Liver (tissue), 9 donors: ENCODE data around the gene VEPH1. TPM values are rescaled to one million over a fixed set of nuclear protein-coding genes. Genes with fewer than 3 reads are reported as not detected.

ENCODE experiments used
- DNase-seq: peaks from one replicate; pipeline ENCODE4 v3.0.0-alpha.2; 2017; ENCODE audit warnings: low spot score
- H3K27ac ChIP-seq, 2 donors: one replicate each; pipeline ENCODE4 v1.7.0; 2013; ENCODE audit warnings: inconsistent platforms in 2 of 2, low read length in 2 of 2, control low read depth in 1 of 2, low read depth in 1 of 2, mild to moderate bottlenecking in 1 of 2
- H3K27me3 ChIP-seq, 4 donors: one replicate each; pipeline versions ENCODE4 v1.6.1 to v1.7.0; 2013; ENCODE audit warnings: low read length in 3 of 4, inconsistent platforms in 1 of 4, mild to moderate bottlenecking in 1 of 4, moderate library complexity in 1 of 4; ENCODE audit not compliant: control insufficient read depth in 4 of 4, insufficient read depth in 4 of 4
- H3K36me3 ChIP-seq, 4 donors: one replicate each; pipeline versions ENCODE4 v1.6.1 to v1.7.0; 2013; ENCODE audit warnings: low read length in 3 of 4, mild to moderate bottlenecking in 3 of 4, low read depth in 1 of 4, moderate library complexity in 1 of 4; ENCODE audit not compliant: control insufficient read depth in 4 of 4, insufficient read depth in 3 of 4
- H3K4me1 ChIP-seq, 4 donors: one replicate each; pipeline versions ENCODE4 v1.6.1 to v1.7.0; 2013; ENCODE audit warnings: low read length in 3 of 4, mild to moderate bottlenecking in 3 of 4, moderate library complexity in 1 of 4; ENCODE audit not compliant: control insufficient read depth in 4 of 4, insufficient read depth in 4 of 4
- H3K4me3 ChIP-seq, 3 donors: one replicate each; pipeline versions ENCODE4 v1.6.1 to v1.7.0; 2013; ENCODE audit warnings: low read length in 3 of 3, control low read depth in 1 of 3, low read depth in 1 of 3, mild to moderate bottlenecking in 1 of 3
- H3K9ac ChIP-seq, 2 donors: one replicate each; pipeline ENCODE4 v1.7.0; 2013; ENCODE audit warnings: low read length in 2 of 2, mild to moderate bottlenecking in 2 of 2, moderate library complexity in 2 of 2, control low read depth in 1 of 2, low read depth in 1 of 2
- H3K9me3 ChIP-seq, 4 donors: one replicate each; pipeline versions ENCODE4 v1.6.1 to v1.7.0; 2013; ENCODE audit warnings: low read length in 3 of 4; ENCODE audit not compliant: control insufficient read depth in 4 of 4
- CTCF ChIP-seq: fragments of 150-350 bp; IDR thresholded peaks from 2 replicates; pipeline ENCODE4 v1.5.1; 2017; ENCODE audit warnings: improper control_type of control experiment, low read depth, low read length; ENCODE audit not compliant: missing input control
- EGR1 ChIP-seq, 2 donors: IDR thresholded peaks; 2 replicates each; pipeline ENCODE4 v1.6.1; 2016 to 2018; ENCODE audit warnings: antibody characterized with exemption in 2 of 2, low read depth in 2 of 2
- FOXA1 ChIP-seq: IDR thresholded peaks from 2 replicates; pipeline ENCODE4 v1.6.1; 2016; ENCODE audit warnings: antibody characterized with exemption
- FOXA2 ChIP-seq: IDR thresholded peaks from 2 replicates; pipeline ENCODE4 v1.6.1; 2016; ENCODE audit warnings: antibody characterized with exemption
- GABPA ChIP-seq, 2 donors: IDR thresholded peaks in 1 of 2; conservative IDR thresholded peaks in 1 of 2; 2 replicates each; pipeline ENCODE4 v1.6.1; 2016; ENCODE audit warnings: antibody characterized with exemption in 2 of 2, mild to moderate bottlenecking in 1 of 2, moderate library complexity in 1 of 2
- HNF4A ChIP-seq, 2 donors: conservative IDR thresholded peaks; 2 replicates each; pipeline ENCODE4 v1.6.1; 2016; ENCODE audit warnings: antibody characterized with exemption in 2 of 2, mild to moderate bottlenecking in 2 of 2
- HNF4G ChIP-seq: IDR thresholded peaks from 2 replicates; pipeline ENCODE4 v1.6.1; 2016; ENCODE audit warnings: antibody characterized with exemption
- JUND ChIP-seq, 2 donors: IDR thresholded peaks; 2 replicates each; pipeline ENCODE4 v1.6.1; 2016; ENCODE audit warnings: antibody characterized with exemption in 2 of 2
- MAX ChIP-seq: IDR thresholded peaks from 2 replicates; pipeline ENCODE4 v1.6.1; 2016; ENCODE audit warnings: antibody characterized with exemption
- NR2F2 ChIP-seq: IDR thresholded peaks from 2 replicates; pipeline ENCODE4 v1.6.1; 2016; ENCODE audit warnings: antibody characterized with exemption
- RAD21 ChIP-seq, 2 donors: IDR thresholded peaks; 2 replicates each; pipeline ENCODE4 v1.6.1; 2016; ENCODE audit warnings: antibody characterized with exemption in 2 of 2, mild to moderate bottlenecking in 2 of 2
- REST ChIP-seq: IDR thresholded peaks from 2 replicates; pipeline ENCODE4 v1.6.1; 2016; ENCODE audit warnings: antibody characterized with exemption, mild to moderate bottlenecking
- RXRA ChIP-seq, 2 donors: IDR thresholded peaks; 2 replicates each; pipeline ENCODE4 v1.6.1; 2017 to 2018; ENCODE audit warnings: antibody characterized with exemption in 2 of 2, mild to moderate bottlenecking in 1 of 2
- SP1 ChIP-seq: IDR thresholded peaks from 2 replicates; pipeline ENCODE4 v1.6.1; 2018; ENCODE audit warnings: antibody characterized with exemption, mild to moderate bottlenecking
- TAF1 ChIP-seq: conservative IDR thresholded peaks from 2 replicates; pipeline ENCODE4 v1.6.1; 2016; ENCODE audit warnings: antibody characterized with exemption, mild to moderate bottlenecking
- YY1 ChIP-seq: IDR thresholded peaks from 2 replicates; pipeline ENCODE4 v1.6.1; 2016; ENCODE audit warnings: antibody characterized with exemption, mild to moderate bottlenecking
- ZBTB33 ChIP-seq: IDR thresholded peaks from 2 replicates; pipeline ENCODE4 v1.6.1; 2016; ENCODE audit warnings: antibody characterized with exemption
- WGBS: extraction: QIAGEN DNeasy Blood & Tissue Kit; methylation state at CpG from one replicate; pipeline ENCODE4 v1.1.7; 2013; 5-methylcytosine and 5-hydroxymethylcytosine counted together
- polyA plus RNA-seq, 2 donors: library from polyadenylated mRNA; stranded (reverse) in 1 of 2; unstranded in 1 of 2; fragments of 200-250 nt in 1 of 2; fragments of >200 nt in 1 of 2; fragmentation: Nextera tagmentation in 1 of 2; extraction: Ambion mirVana in 1 of 2; gene quantifications; one replicate each; pipeline versions ENCODE4 v1.2.1 to v1.2.3, GENCODE V29; 2013 to 2015
- total RNA-seq, 2 donors: library from RNA; depleted of rRNA; stranded (reverse); fragments of >200 nt; gene quantifications; one replicate each; pipeline ENCODE4 v1.2.3, GENCODE V29; 2014
- donor health status: healthy.
- donor health status: healthy.
- donor health status: healthy.
- donor health status: healthy.
- donor health status: healthy.

The VEPH1 gene
- total and polyA plus RNA-seq, 4 donors, result 0.60 to 3.3 (median 1.2) TPM

- TF ChIP-seq HNF4G, result no peak
- no peak for TF ChIP-seq TAF1
- no peak for TF ChIP-seq MAX
- TF ChIP-seq JUND (IDR thresholded peaks at IDR 0.05), result no peak
- TF ChIP-seq FOXA1, result no peak
- TF ChIP-seq YY1, result no peak
- no peaks in the 10 kb centered on the region for H3K9me3 ChIP-seq
- WGBS, result 73% methylated on average over 1 of the region's 1 CpG
Measured at GRCh38 chr3:157513585-157513984, 10.4 kb upstream of the VEPH1 start.

GRCh38 chr3:157512534-157512933, 9.3 kb upstream of the VEPH1 start:
- Histone ChIP-seq H3K4me1 (no peaks in the 10 kb centered on the region), H3K27me3 (peaks cover 0 to 4% (median 0%) of the 10 kb centered on the region in 4 donors), H3K27ac (no peak overlapping the region), H3K9me3 (no peaks in the 10 kb centered on the region), H3K4me3 (no peak overlapping the region), H3K36me3 (no peaks in the 10 kb centered on the region), H3K9ac (no peak overlapping the region)
- WGBS, result 84% methylated on average over 5 of the region's 5 CpGs
- no peak for TF ChIP-seq RXRA (IDR thresholded peaks at IDR 0.05)
- TF ChIP-seq YY1, result no peak
- no peak for TF ChIP-seq SP1
- TF ChIP-seq HNF4A (conservative IDR thresholded peaks at IDR 0.05), result no peak
- no peak for TF ChIP-seq CTCF
- no peak for TF ChIP-seq ZBTB33
- TF ChIP-seq EGR1 (IDR thresholded peaks at IDR 0.05; ENCODE audit: low read depth in 2 of 2), result no peak
- TF ChIP-seq RAD21 (IDR thresholded peaks at IDR 0.05), result no peak
- TF ChIP-seq TAF1, result no peak
- no peak for TF ChIP-seq FOXA2
- TF ChIP-seq REST, result no peak
- no peak for TF ChIP-seq FOXA1
- no peak for TF ChIP-seq GABPA (IDR thresholded peaks at IDR 0.05 in 1 of 2, conservative IDR thresholded peaks at IDR 0.05 in 1 of 2)
- no peak for TF ChIP-seq HNF4G
- no peak for TF ChIP-seq NR2F2
- no peak for TF ChIP-seq JUND (IDR thresholded peaks at IDR 0.05)
- DNase-seq, result no peak

More at GRCh38 chr3:157513585-157513984, 10.4 kb upstream of the VEPH1 start:
- no peak overlapping the region for H3K4me3 ChIP-seq
- peaks cover 0 to 2% (median 0%) of the 10 kb centered on the region in 4 donors for H3K27me3 ChIP-seq
- H3K27ac ChIP-seq, result no peak overlapping the region
- H3K36me3 ChIP-seq, result no peaks in the 10 kb centered on the region
- H3K4me1 ChIP-seq, result no peaks in the 10 kb centered on the region
- H3K9ac ChIP-seq, result no peak overlapping the region
- no peak for DNase-seq
